SK-N-SH (cell line): ENCODE measurements around the gene RGPD3.
"Not testable (repeated sequence)": the region's sequence is repeated elsewhere in the genome, so short reads cannot be mapped to it uniquely, and the experiment has no call there.

ENCODE experiments used
- CHD2 ChIP-seq: fragments of 150-350 bp; IDR thresholded peaks from 2 replicates; pipeline ENCODE4 v1.6.1; 2018; ENCODE audit warnings: low read length; ENCODE audit not compliant: partially characterized antibody
- EP300 ChIP-seq, 2 experiments: IDR thresholded peaks; 2 replicates each; pipeline versions ENCODE4 v1.4.0 to v1.6.1; 2012; ENCODE audit warnings: borderline replicate concordance in 1 of 2, low read depth in 1 of 2, low read length in 1 of 2
- FOXM1 ChIP-seq: IDR thresholded peaks from 2 replicates; pipeline ENCODE4 v1.4.0; 2012; ENCODE audit warnings: low read depth, mild to moderate bottlenecking
- NFIC ChIP-seq: IDR thresholded peaks from 2 replicates; pipeline ENCODE4 v1.4.0; 2012; ENCODE audit warnings: borderline replicate concordance
- TF ChIP-seq, protein P1 (sequence below): fragments of 200-600 bp; sonication (generic); IDR thresholded peaks from 2 replicates; pipeline ENCODE4 v1.6.1; 2017; ENCODE audit warnings: antibody characterized with exemption, mild to moderate bottlenecking, moderate library complexity
- TF ChIP-seq, protein P2 (sequence below): fragments of 150-350 bp; IDR thresholded peaks from 2 replicates; pipeline ENCODE4 v1.6.1; 2016; ENCODE audit warnings: mild to moderate bottlenecking, low read depth, low read length
- TF ChIP-seq, protein P3 (sequence below): fragments of 150-350 bp; IDR thresholded peaks from 2 replicates; pipeline ENCODE4 v1.6.1; 2017; ENCODE audit warnings: antibody characterized with exemption, low read length, low read depth, borderline replicate concordance
- TF ChIP-seq, protein P4 (sequence below): IDR thresholded peaks from 2 replicates; pipeline ENCODE4 v1.6.1; 2012; ENCODE audit warnings: mild to moderate bottlenecking, low read depth, low read length, moderate library complexity

DNA sequence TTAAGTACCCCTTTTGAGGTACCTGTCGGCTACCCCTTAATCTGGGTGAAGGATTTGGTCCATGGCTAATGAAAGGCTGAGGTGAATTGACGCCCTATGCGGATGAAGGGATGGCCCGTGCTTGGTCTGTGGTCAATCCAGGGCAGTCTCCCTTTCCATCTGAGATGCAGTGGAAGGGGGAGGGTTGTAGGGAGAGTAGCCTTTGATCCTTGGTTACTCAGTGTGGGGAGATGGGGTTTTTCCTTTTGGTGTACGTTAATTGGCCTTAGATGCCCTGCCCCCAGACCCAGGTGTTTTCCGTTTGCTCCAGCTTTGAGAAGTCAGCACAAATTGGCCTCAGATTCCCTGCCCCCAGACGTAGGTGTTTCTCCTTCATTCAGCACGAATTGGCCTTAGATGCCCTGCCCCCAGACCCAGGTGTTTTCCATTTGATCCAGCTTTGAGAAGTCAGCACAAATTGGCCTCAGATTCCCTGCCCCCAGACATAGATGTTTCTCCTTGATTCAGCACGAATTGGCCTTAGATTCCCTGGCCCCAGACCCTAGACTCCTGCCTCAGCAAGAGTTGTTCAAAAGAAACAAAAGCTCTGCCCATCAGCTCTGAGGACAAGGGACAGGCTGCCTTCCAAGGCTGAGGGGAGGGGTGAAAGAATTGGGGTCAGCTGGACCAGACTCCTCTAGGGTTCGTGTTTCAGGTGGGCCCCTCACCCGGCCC, 40.6 kb upstream of the RGPD3 start:
- TF ChIP-seq, protein P1, sequence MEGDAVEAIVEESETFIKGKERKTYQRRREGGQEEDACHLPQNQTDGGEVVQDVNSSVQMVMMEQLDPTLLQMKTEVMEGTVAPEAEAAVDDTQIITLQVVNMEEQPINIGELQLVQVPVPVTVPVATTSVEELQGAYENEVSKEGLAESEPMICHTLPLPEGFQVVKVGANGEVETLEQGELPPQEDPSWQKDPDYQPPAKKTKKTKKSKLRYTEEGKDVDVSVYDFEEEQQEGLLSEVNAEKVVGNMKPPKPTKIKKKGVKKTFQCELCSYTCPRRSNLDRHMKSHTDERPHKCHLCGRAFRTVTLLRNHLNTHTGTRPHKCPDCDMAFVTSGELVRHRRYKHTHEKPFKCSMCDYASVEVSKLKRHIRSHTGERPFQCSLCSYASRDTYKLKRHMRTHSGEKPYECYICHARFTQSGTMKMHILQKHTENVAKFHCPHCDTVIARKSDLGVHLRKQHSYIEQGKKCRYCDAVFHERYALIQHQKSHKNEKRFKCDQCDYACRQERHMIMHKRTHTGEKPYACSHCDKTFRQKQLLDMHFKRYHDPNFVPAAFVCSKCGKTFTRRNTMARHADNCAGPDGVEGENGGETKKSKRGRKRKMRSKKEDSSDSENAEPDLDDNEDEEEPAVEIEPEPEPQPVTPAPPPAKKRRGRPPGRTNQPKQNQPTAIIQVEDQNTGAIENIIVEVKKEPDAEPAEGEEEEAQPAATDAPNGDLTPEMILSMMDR: not testable (repeated sequence)
- TF ChIP-seq, protein P2, sequence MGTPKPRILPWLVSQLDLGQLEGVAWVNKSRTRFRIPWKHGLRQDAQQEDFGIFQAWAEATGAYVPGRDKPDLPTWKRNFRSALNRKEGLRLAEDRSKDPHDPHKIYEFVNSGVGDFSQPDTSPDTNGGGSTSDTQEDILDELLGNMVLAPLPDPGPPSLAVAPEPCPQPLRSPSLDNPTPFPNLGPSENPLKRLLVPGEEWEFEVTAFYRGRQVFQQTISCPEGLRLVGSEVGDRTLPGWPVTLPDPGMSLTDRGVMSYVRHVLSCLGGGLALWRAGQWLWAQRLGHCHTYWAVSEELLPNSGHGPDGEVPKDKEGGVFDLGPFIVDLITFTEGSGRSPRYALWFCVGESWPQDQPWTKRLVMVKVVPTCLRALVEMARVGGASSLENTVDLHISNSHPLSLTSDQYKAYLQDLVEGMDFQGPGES: not testable (repeated sequence)
- TF ChIP-seq, protein P3, sequence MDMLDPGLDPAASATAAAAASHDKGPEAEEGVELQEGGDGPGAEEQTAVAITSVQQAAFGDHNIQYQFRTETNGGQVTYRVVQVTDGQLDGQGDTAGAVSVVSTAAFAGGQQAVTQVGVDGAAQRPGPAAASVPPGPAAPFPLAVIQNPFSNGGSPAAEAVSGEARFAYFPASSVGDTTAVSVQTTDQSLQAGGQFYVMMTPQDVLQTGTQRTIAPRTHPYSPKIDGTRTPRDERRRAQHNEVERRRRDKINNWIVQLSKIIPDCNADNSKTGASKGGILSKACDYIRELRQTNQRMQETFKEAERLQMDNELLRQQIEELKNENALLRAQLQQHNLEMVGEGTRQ: not testable (repeated sequence)
- not testable (repeated sequence) for TF ChIP-seq FOXM1; CHD2; EP300 (IDR thresholded peaks at IDR 0.05; ENCODE audit: borderline replicate concordance in 1 of 2, low read depth in 1 of 2, low read length in 1 of 2); NFIC
- TF ChIP-seq, protein P4, sequence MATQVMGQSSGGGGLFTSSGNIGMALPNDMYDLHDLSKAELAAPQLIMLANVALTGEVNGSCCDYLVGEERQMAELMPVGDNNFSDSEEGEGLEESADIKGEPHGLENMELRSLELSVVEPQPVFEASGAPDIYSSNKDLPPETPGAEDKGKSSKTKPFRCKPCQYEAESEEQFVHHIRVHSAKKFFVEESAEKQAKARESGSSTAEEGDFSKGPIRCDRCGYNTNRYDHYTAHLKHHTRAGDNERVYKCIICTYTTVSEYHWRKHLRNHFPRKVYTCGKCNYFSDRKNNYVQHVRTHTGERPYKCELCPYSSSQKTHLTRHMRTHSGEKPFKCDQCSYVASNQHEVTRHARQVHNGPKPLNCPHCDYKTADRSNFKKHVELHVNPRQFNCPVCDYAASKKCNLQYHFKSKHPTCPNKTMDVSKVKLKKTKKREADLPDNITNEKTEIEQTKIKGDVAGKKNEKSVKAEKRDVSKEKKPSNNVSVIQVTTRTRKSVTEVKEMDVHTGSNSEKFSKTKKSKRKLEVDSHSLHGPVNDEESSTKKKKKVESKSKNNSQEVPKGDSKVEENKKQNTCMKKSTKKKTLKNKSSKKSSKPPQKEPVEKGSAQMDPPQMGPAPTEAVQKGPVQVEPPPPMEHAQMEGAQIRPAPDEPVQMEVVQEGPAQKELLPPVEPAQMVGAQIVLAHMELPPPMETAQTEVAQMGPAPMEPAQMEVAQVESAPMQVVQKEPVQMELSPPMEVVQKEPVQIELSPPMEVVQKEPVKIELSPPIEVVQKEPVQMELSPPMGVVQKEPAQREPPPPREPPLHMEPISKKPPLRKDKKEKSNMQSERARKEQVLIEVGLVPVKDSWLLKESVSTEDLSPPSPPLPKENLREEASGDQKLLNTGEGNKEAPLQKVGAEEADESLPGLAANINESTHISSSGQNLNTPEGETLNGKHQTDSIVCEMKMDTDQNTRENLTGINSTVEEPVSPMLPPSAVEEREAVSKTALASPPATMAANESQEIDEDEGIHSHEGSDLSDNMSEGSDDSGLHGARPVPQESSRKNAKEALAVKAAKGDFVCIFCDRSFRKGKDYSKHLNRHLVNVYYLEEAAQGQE: not testable (repeated sequence)
